ENCODE measurements around the gene ARHGEF37. TPM values are rescaled to one million over a fixed set of nuclear protein-coding genes. Genes with fewer than 3 reads are reported as not detected.

The ARHGEF37 gene
- total RNA-seq, 3 donors from 2014 or later: 13.4 to 35.0 (median 24.6) TPM

- H3K4me3 ChIP-seq: no peak overlapping the region
- peak in 1 of 3 donors; percentile 42 for DNase-seq
- intact Hi-C loops (cut with DNase I, micrococcal nuclease): no loop called here
- no peaks in the 10 kb centered on the region for H3K9me3 ChIP-seq
- no peak for TF ChIP-seq CTCF (IDR thresholded peaks at IDR 0.05)
- H3K36me3 ChIP-seq (ENCODE audit: low read depth): no peaks in the 10 kb centered on the region
- peak; percentile 21 for ATAC-seq
- H3K4me1 ChIP-seq (ENCODE audit: low read depth): peaks cover 16% of the 10 kb centered on the region
Measured at GRCh38 chr5:149640350-149640999, 59.2 kb downstream of the ARHGEF37 start.

- no peaks in the 10 kb centered on the region for H3K36me3 ChIP-seq (ENCODE audit: low read depth)
- no peak for TF ChIP-seq CTCF (IDR thresholded peaks at IDR 0.05)
- no peaks in the 10 kb centered on the region for H3K9me3 ChIP-seq
- ATAC-seq: peak; percentile 92
- peaks cover 16% of the 10 kb centered on the region for H3K4me1 ChIP-seq (ENCODE audit: low read depth)
- intact Hi-C loops (cut with DNase I, micrococcal nuclease): no loop called here
- H3K4me3 ChIP-seq: no peak overlapping the region
- DNase-seq: peak; percentile 79 to 93 (median 84)
Measured at GRCh38 chr5:149641000-149641576, 59.8 kb downstream of the ARHGEF37 start.

- ATAC-seq (no peak), DNase-seq (no peak)
- H3K4me1 ChIP-seq (ENCODE audit: low read depth): peaks cover 16% of the 10 kb centered on the region
- intact Hi-C loops (cut with DNase I, micrococcal nuclease): no loop called here
- no peak for TF ChIP-seq CTCF (IDR thresholded peaks at IDR 0.05)
- H3K9me3 ChIP-seq: no peaks in the 10 kb centered on the region
- H3K4me3 ChIP-seq: no peak overlapping the region
- no peaks in the 10 kb centered on the region for H3K36me3 ChIP-seq (ENCODE audit: low read depth)
Measured at GRCh38 chr5:149641600-149641999, 60.3 kb downstream of the ARHGEF37 start.

DNA sequence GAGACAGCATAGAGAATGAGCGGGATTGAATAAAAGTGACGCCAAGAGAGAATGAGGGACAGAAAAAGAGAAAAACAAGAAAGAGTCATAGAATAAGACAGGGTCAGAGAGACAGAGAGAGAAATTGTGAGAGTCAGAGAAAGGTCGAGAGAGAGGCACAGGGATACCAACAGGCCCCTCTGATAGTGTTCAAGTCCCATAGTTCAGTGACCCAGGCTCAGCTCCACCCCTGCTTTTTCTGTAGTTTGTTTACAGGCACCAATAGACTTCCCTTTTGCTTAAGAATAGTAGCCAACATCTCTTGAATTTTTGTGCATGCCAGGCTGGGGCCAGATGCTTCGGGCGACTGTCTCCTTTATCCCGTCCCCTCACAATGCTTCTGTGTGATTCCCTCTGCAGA, 62.5 kb downstream of the ARHGEF37 start:
- no peak for TF ChIP-seq CTCF (IDR thresholded peaks at IDR 0.05)
- no peaks in the 10 kb centered on the region for H3K36me3 ChIP-seq (ENCODE audit: low read depth)
- intact Hi-C loops (cut with DNase I, micrococcal nuclease): no loop called here
- ATAC-seq (no peak), DNase-seq (no peak)
- peaks cover 16% of the 10 kb centered on the region for H3K4me1 ChIP-seq (ENCODE audit: low read depth)
- no peaks in the 10 kb centered on the region for H3K9me3 ChIP-seq
- no peak overlapping the region for H3K4me3 ChIP-seq

- ATAC-seq: no peak
- peaks cover 12% of the 10 kb centered on the region for H3K4me1 ChIP-seq (ENCODE audit: low read depth)
- no peak for DNase-seq
- TF ChIP-seq CTCF (IDR thresholded peaks at IDR 0.05): no peak
- no peak overlapping the region for H3K4me3 ChIP-seq
- H3K9me3 ChIP-seq: no peaks in the 10 kb centered on the region
- intact Hi-C loops (cut with DNase I, micrococcal nuclease): no loop called here
- no peaks in the 10 kb centered on the region for H3K36me3 ChIP-seq (ENCODE audit: low read depth)
Measured at GRCh38 chr5:149644629-149645028, 63.3 kb downstream of the ARHGEF37 start.
